ENCODE results near the gene PGRMC1. TPM values are rescaled to one million over a fixed set of nuclear protein-coding genes. Genes with fewer than 3 reads are reported as not detected.

PGRMC1 gene
- total and polyA plus RNA-seq, 2 donors (not counting 1 experiment from before 2014, with no cell fraction given), result 5.6 to 9.1 TPM

DNA sequence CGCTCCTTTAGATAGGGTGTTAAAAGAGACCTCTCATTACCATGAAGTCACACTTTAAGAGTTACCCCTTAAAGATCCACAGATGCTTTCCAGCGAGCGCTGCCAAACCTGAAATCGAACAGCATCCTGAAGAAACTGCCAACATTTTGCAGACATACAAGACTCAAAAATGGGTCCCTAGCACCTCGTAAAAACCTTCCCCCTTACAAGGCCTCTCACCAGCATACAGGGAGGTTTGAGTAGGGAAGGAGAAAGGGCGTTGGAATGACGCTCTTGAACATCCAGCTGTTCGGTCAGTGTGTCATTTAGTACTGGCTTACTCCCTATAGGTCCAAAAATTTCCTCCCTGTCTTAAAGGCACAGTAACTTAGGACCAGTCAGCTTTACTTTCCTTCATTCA, 45.3 kb upstream of the PGRMC1 start:
- Mint-ChIP-seq H3K4me1 (no peaks in the 10 kb centered on the region), H3K27ac (no peak overlapping the region), H3K27me3 (peaks cover 5% of the 10 kb centered on the region), H3K9me3 (ENCODE audit: insufficient read depth) (no peaks in the 10 kb centered on the region), H3K4me3 (no peak overlapping the region)
- no peak overlapping the region for H3K4me3 ChIP-seq (ENCODE audit: control extremely low read depth in 1 of 5, extremely low read depth in 1 of 5, insufficient read depth in 1 of 5, low read depth in 2 of 5, low read length in 4 of 5)
- DNase-seq, result no peak
- H3K36me3 ChIP-seq (replicated peaks in 1 of 2; ENCODE audit: control extremely low read depth in 1 of 2, control insufficient read depth in 1 of 2, extremely low read depth in 1 of 2, insufficient read depth in 2 of 2, low read length in 1 of 2), result no peaks in the 10 kb centered on the region
- no peak for ATAC-seq (ENCODE audit: low read depth)
- no peaks in the 10 kb centered on the region for H3K9me3 ChIP-seq (ENCODE audit: control extremely low read depth in 1 of 3, control insufficient read depth in 2 of 3, insufficient read depth in 1 of 3, low read length in 2 of 3)
- no peaks in the 10 kb centered on the region for H3K79me2 ChIP-seq (ENCODE audit: control insufficient read depth, insufficient read depth, low read length)
- no peak overlapping the region for H2AFZ ChIP-seq (ENCODE audit: insufficient read depth, low read depth, low read length, poor library complexity, severe bottlenecking)
- ChIA-PET POLR2A (no interaction called here), CTCF (no interaction called here)
- WGBS (ENCODE audit: insufficient coverage), result no CpG with 5 or more reads among the region's 8 CpGs
- TF ChIP-seq, protein P1, sequence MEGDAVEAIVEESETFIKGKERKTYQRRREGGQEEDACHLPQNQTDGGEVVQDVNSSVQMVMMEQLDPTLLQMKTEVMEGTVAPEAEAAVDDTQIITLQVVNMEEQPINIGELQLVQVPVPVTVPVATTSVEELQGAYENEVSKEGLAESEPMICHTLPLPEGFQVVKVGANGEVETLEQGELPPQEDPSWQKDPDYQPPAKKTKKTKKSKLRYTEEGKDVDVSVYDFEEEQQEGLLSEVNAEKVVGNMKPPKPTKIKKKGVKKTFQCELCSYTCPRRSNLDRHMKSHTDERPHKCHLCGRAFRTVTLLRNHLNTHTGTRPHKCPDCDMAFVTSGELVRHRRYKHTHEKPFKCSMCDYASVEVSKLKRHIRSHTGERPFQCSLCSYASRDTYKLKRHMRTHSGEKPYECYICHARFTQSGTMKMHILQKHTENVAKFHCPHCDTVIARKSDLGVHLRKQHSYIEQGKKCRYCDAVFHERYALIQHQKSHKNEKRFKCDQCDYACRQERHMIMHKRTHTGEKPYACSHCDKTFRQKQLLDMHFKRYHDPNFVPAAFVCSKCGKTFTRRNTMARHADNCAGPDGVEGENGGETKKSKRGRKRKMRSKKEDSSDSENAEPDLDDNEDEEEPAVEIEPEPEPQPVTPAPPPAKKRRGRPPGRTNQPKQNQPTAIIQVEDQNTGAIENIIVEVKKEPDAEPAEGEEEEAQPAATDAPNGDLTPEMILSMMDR (IDR thresholded peaks at IDR 0.05), result no peak
- TF ChIP-seq EZH2 (IDR thresholded peaks at IDR 0.05; ENCODE audit: borderline replicate concordance, insufficient read depth, low read depth, low read length, poor library complexity, severe bottlenecking), result no peak
- H3K9ac ChIP-seq (ENCODE audit: low read length), result no peak overlapping the region
- no peak overlapping the region for H3K4me2 ChIP-seq (replicated peaks; ENCODE audit: low read depth, low read length, poor library complexity, severe bottlenecking)
- H3K4me1 ChIP-seq (ENCODE audit: control insufficient read depth in 2 of 2, insufficient read depth in 2 of 2, low read length in 2 of 2), result no peaks in the 10 kb centered on the region
- intact Hi-C loops (cut with micrococcal nuclease), result no loop called here
- no peaks in the 10 kb centered on the region for H4K20me1 ChIP-seq (ENCODE audit: control insufficient read depth, insufficient read depth, low read length, poor library complexity, severe bottlenecking)
- no peak overlapping the region for H3K27ac ChIP-seq (ENCODE audit: low read length in 2 of 2)
- no peaks in the 10 kb centered on the region for H3K27me3 ChIP-seq (replicated peaks in 1 of 4; ENCODE audit: control extremely low read depth in 1 of 4, control insufficient read depth in 3 of 4, insufficient read depth in 4 of 4, low read length in 3 of 4)

DNA sequence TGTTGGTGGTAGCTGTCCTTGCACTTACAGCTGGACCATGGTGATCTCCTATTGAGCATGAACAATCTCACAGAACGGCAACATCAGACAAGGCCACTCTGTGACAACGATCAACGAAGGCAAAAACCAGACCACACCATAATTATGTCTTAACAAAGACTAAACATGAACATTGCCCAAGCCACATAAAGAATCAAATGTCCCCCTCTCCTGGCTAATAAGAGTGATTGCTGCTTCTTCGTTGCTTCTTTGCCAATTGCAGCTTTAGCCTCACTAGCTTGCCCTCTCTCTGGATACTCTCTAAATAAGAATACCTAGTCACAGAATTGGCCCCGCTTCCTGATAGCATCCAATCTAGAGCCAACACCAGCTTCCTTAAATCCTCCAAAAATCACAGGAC, 41.5 kb upstream of the PGRMC1 start:
- H3K27ac ChIP-seq (ENCODE audit: low read length in 2 of 2), result no peak overlapping the region
- Mint-ChIP-seq H3K4me3 (no peak overlapping the region), H3K27ac (no peak overlapping the region), H3K4me1 (no peaks in the 10 kb centered on the region), H3K27me3 (no peaks in the 10 kb centered on the region), H3K9me3 (ENCODE audit: insufficient read depth) (no peaks in the 10 kb centered on the region)
- no peaks in the 10 kb centered on the region for H3K36me3 ChIP-seq (replicated peaks in 1 of 2; ENCODE audit: control extremely low read depth in 1 of 2, control insufficient read depth in 1 of 2, extremely low read depth in 1 of 2, insufficient read depth in 2 of 2, low read length in 1 of 2)
- ChIA-PET CTCF (no interaction called here), POLR2A (interaction anchor here (0.6 kb wide), 1 partner anchor 705 kb away, joined by 5 read pairs; no protein-coding TSS in a partner anchor)
- ATAC-seq (ENCODE audit: low read depth), result no peak
- WGBS (ENCODE audit: insufficient coverage), result no CpG with 5 or more reads among the region's 5 CpGs
- no peak overlapping the region for H3K9ac ChIP-seq (ENCODE audit: low read length)
- intact Hi-C loops (cut with micrococcal nuclease), result no loop called here
- H3K9me3 ChIP-seq (ENCODE audit: control extremely low read depth in 1 of 3, control insufficient read depth in 2 of 3, insufficient read depth in 1 of 3, low read length in 2 of 3), result no peaks in the 10 kb centered on the region
- DNase-seq, result no peak
- no peak overlapping the region for H2AFZ ChIP-seq (ENCODE audit: insufficient read depth, low read depth, low read length, poor library complexity, severe bottlenecking)
- H4K20me1 ChIP-seq (ENCODE audit: control insufficient read depth, insufficient read depth, low read length, poor library complexity, severe bottlenecking), result no peaks in the 10 kb centered on the region
- no peak overlapping the region for H3K4me3 ChIP-seq (ENCODE audit: control extremely low read depth in 1 of 5, extremely low read depth in 1 of 5, insufficient read depth in 1 of 5, low read depth in 2 of 5, low read length in 4 of 5)
- H3K4me2 ChIP-seq (replicated peaks; ENCODE audit: low read depth, low read length, poor library complexity, severe bottlenecking), result no peak overlapping the region
- TF ChIP-seq EZH2 (IDR thresholded peaks at IDR 0.05; ENCODE audit: borderline replicate concordance, insufficient read depth, low read depth, low read length, poor library complexity, severe bottlenecking), result no peak
- TF ChIP-seq, protein P1 (IDR thresholded peaks at IDR 0.05), result no peak
- H3K4me1 ChIP-seq (ENCODE audit: control insufficient read depth in 2 of 2, insufficient read depth in 2 of 2, low read length in 2 of 2), result no peaks in the 10 kb centered on the region
- H3K79me2 ChIP-seq (ENCODE audit: control insufficient read depth, insufficient read depth, low read length), result no peaks in the 10 kb centered on the region
- H3K27me3 ChIP-seq (replicated peaks in 1 of 4; ENCODE audit: control extremely low read depth in 1 of 4, control insufficient read depth in 3 of 4, insufficient read depth in 4 of 4, low read length in 3 of 4), result no peaks in the 10 kb centered on the region
